ENCODE data around the gene YWHAQ.

The YWHAQ gene

DNA sequence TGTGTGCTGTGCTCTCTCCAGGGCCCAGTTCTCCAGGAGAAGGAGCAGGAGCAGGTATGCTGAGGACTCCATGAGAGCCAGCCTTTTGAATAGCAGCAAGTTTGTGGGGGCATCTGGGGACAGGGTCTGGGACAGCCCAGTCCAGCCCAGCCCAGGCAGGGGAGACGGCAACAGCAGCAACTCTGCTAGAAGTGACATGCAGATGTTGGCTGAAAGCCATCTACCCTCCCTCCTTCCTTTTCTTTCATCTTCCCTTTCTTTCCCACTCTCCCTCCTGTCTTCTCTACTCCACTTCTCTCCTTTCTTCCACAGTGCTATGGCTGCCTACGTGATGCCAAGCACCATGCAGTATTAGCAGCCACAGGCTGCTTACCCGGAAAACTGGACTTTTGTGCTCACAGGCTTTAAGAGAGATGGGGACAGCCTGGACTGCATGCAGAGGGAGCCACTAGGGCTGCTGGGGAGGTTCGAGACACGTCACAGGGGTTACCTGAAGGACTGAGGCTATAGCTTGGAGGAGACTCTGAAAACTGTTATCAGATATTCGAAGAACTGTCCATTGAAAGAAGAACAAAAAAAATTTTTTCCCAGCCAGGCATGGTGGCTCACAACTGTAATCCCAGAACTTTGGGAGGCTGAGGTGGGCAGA, 23.8 kb upstream of the YWHAQ start:
- Mint-ChIP-seq H3K4me3 (no peak overlapping the region), H3K27ac (no peak overlapping the region), H3K9me3 (no peaks in the 10 kb centered on the region), H3K4me1 (peaks cover 39% of the 10 kb centered on the region), H3K36me3 (ENCODE audit: low read depth) (no peaks in the 10 kb centered on the region), H3K27me3 (ENCODE audit: low read depth, poor library complexity) (peaks cover 48% of the 10 kb centered on the region)
- TF ChIP-seq, protein P1, sequence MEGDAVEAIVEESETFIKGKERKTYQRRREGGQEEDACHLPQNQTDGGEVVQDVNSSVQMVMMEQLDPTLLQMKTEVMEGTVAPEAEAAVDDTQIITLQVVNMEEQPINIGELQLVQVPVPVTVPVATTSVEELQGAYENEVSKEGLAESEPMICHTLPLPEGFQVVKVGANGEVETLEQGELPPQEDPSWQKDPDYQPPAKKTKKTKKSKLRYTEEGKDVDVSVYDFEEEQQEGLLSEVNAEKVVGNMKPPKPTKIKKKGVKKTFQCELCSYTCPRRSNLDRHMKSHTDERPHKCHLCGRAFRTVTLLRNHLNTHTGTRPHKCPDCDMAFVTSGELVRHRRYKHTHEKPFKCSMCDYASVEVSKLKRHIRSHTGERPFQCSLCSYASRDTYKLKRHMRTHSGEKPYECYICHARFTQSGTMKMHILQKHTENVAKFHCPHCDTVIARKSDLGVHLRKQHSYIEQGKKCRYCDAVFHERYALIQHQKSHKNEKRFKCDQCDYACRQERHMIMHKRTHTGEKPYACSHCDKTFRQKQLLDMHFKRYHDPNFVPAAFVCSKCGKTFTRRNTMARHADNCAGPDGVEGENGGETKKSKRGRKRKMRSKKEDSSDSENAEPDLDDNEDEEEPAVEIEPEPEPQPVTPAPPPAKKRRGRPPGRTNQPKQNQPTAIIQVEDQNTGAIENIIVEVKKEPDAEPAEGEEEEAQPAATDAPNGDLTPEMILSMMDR (IDR thresholded peaks at IDR 0.05) = no peak
- no peak for DNase-seq

DNA sequence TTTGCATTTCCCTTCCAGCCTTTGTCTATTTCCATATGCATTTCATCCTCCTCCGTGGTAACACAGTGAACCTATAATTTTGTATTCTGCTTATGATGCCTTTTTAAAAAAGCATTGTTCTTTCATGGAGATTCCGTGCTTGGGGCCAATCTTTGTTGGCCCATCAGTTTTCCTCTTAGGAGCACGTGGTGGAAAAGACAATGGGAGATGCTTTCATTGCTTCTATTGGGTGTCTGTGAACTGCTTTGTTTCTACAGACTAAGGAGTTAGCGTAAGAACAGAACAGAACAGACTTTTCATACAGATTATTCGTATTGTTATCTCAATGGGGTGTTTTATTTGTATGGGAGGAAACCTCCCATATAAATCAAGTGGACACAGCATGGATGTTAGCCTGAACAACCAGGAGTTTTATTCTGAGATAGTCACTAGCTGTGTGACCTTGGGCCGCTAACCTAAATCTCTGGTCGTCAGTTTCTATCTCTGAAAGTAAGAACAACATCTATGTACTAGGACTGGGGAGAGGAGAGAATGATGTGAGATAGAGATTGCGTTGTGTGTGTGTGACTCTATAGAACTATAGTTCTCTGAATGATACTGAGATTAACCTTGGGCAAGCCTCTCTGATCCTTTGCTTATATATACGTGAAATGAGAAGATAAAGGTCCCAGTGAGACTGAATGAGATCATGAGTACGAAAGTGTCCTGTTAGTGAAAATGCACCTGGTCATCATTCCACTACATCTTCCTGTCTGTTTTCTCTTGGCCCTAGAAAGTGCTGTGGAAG, 22.9 kb upstream of the YWHAQ start:
- peaks cover 48% of the 10 kb centered on the region for H3K27me3 Mint-ChIP-seq (ENCODE audit: low read depth, poor library complexity)
- H3K4me1 Mint-ChIP-seq = peaks cover 36% of the 10 kb centered on the region
- no peak for DNase-seq
- H3K9me3 Mint-ChIP-seq = no peaks in the 10 kb centered on the region
- no peak overlapping the region for H3K27ac Mint-ChIP-seq
- no peak overlapping the region for H3K4me3 Mint-ChIP-seq
- no peaks in the 10 kb centered on the region for H3K36me3 Mint-ChIP-seq (ENCODE audit: low read depth)
- TF ChIP-seq, protein P1 (IDR thresholded peaks at IDR 0.05) = no peak

DNA sequence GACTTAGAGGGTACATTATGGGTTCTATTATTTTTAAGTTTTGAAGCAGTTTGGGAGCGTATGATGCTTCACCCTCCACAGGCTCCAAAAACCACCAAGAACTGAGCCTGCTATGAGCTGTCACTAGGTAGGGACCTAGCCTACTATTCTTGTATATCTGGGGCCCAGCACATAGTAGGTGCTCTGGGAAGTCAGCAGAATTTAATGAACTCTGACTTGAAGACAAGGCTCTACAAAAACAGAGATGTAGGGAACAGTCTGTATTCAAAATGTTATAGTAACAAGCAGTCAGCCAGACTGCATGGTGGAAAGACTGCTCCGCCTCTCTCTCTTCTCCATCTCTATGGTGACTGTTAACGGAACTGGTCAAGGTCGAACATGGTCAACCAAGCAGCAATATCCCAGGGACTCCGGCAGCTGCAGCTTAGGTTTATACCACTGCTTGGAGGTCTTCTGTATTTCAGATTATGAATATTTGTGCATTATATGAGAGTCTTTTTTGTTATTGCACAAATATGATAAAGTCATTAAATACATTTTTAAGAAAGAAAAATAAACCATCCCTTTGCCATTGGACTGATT, 22.2 kb upstream of the YWHAQ start:
- DNase-seq = no peak
- Mint-ChIP-seq H3K36me3 (ENCODE audit: low read depth) (no peaks in the 10 kb centered on the region), H3K4me1 (peaks cover 31% of the 10 kb centered on the region), H3K4me3 (no peak overlapping the region), H3K27me3 (ENCODE audit: low read depth, poor library complexity) (peaks cover 49% of the 10 kb centered on the region), H3K9me3 (no peaks in the 10 kb centered on the region), H3K27ac (no peak overlapping the region)
- TF ChIP-seq, protein P1 (IDR thresholded peaks at IDR 0.05) = no peak

DNA sequence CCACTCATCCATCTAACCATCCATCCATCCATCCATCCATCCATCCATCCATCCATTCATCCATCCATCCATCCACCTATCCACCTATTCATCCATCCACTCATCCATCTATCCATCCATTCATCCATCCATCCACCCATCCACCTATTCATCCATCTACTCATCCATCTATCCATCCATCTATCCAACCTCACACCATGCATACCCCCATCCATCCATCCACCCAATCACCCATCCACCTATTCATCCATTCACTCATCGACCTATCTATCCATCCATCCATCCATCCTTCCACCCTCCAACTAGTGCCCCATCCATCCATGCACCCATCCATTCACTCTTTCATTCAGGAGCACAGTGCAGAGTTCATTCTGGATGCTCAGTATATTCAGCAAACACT, 21.5 kb upstream of the YWHAQ start:
- TF ChIP-seq, protein P1 (IDR thresholded peaks at IDR 0.05) = no peak
- DNase-seq = no peak
- Mint-ChIP-seq H3K36me3 (ENCODE audit: low read depth) (no peaks in the 10 kb centered on the region), H3K4me1 (peaks cover 24% of the 10 kb centered on the region), H3K4me3 (no peak overlapping the region), H3K27me3 (ENCODE audit: low read depth, poor library complexity) (peaks cover 52% of the 10 kb centered on the region), H3K27ac (no peak overlapping the region), H3K9me3 (no peaks in the 10 kb centered on the region)

DNA sequence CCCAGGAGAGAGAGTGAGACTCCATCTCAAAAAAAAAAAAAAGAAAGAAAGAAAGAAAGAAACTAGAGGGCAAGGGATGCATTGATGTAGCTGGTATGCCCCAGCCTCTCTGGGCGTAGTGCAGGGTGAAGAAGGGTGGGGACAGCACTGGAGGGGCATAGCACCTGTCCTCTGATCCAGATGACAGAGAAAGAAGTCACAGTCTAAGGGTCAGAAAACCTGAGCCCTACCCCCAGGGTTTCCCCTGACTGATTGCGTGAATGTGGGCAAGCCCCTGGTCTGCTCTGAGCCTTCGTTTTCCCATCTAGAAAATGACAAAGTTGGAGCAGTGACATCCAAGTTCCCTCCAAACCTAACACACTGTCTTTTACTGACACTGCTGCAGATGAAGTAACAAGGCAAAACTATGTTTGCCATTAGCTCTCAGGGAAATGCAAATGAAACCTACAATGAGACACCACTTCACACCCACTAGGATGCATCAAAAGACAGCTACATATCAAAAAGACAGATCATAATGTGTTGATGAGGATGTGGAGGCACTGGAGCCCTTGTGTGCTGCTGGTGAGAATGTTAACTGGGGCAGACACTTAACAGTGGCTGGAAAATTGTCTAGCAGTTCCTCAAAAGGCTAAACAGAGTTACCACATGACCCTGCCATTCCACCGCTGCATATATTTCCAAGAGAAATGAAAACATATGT, 19.5 kb upstream of the YWHAQ start:
- Mint-ChIP-seq H3K4me1 (peaks cover 34% of the 10 kb centered on the region), H3K9me3 (no peaks in the 10 kb centered on the region), H3K4me3 (no peak overlapping the region), H3K27ac (no peak overlapping the region), H3K36me3 (ENCODE audit: low read depth) (no peaks in the 10 kb centered on the region), H3K27me3 (ENCODE audit: low read depth, poor library complexity) (peaks cover 37% of the 10 kb centered on the region)
- TF ChIP-seq, protein P1 (IDR thresholded peaks at IDR 0.05) = no peak
- no peak for DNase-seq
